Astrocyte (in vitro differentiated cells and primary cell): ENCODE data around the gene CARD14.

ENCODE experiments used
- EZH2 ChIP-seq: IDR thresholded peaks from 2 replicates; pipeline ENCODE4 v1.6.1; 2012; ENCODE audit warnings: mild to moderate bottlenecking, low read length, inconsistent platforms; ENCODE audit not compliant: insufficient read depth
- TF ChIP-seq, protein P1 (sequence below): IDR thresholded peaks from 2 replicates; pipeline ENCODE4 v1.5.1; 2011; ENCODE audit warnings: low read depth, mild to moderate bottlenecking, inconsistent platforms, low read length, moderate library complexity; ENCODE audit not compliant: insufficient read depth

DNA sequence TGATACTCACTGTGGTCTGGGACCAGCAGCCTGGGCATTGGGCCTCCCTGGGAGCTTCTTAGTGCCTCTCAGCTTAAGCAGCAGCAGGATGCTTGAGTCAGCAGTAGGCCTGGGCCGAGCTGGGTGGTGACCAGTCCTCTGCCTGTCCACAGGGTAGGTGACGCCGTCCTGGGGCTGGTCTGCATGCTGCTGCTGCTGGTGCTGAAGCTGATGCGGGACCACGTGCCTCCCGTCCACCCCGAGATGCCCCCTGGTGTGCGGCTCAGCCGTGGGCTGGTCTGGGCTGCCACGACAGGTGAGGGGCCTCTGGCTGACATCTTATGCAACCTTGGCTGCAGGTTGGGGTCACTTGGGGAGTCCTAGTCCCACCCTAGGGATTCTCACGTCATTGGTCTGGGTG, 57.8 kb downstream of the CARD14 start:
- TF ChIP-seq, protein P1, sequence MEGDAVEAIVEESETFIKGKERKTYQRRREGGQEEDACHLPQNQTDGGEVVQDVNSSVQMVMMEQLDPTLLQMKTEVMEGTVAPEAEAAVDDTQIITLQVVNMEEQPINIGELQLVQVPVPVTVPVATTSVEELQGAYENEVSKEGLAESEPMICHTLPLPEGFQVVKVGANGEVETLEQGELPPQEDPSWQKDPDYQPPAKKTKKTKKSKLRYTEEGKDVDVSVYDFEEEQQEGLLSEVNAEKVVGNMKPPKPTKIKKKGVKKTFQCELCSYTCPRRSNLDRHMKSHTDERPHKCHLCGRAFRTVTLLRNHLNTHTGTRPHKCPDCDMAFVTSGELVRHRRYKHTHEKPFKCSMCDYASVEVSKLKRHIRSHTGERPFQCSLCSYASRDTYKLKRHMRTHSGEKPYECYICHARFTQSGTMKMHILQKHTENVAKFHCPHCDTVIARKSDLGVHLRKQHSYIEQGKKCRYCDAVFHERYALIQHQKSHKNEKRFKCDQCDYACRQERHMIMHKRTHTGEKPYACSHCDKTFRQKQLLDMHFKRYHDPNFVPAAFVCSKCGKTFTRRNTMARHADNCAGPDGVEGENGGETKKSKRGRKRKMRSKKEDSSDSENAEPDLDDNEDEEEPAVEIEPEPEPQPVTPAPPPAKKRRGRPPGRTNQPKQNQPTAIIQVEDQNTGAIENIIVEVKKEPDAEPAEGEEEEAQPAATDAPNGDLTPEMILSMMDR: no peak
- no peak for TF ChIP-seq EZH2
